ENCODE data around the gene ASB6. TPM values are rescaled to one million over a fixed set of nuclear protein-coding genes. Genes with fewer than 3 reads are reported as not detected.

Gene ASB6
- total RNA-seq, 4 donors from 2014 or later, result 13.3 to 30.0 (median 22.0) TPM

DNA sequence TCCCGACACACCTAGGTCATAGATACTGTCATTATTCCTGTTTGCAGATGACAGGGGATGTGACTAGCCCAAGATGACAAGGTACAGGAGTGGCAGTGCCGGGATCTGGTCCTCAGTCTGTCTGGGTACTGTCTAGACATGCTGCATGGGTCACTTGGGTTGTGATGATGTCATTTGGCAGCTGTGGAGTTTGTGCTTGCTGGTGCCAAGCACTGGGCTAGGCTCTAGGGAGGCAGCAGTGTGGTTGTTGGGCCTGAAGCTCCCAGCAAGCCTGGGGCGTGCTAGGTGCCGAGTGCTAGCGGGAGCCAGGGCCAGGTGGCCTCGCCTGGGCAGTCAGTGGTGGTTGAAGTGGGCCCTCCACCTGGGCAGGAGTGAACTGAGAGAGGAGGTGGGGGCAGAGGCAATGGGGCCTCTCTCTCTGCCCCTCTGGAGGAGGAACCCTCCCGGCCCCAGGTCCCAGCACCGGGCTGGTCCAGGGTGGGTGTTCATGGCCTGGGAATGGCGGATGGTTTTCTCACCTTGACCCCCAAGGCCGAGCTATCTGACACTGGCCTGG is 8.8 kb upstream of the ASB6 start:
- no peak overlapping the region for H3K4me3 ChIP-seq
- no peaks in the 10 kb centered on the region for H3K9me3 ChIP-seq
- H3K27ac ChIP-seq (replicated peaks in 1 of 4), result no peak overlapping the region
- intact Hi-C loops (cut with DNase I), result no loop called here
- peaks cover 0 to 9% (median 0%) of the 10 kb centered on the region in 4 donors for H3K4me1 ChIP-seq
- H3K27me3 ChIP-seq, result no peaks in the 10 kb centered on the region
- TF ChIP-seq POLR2A (IDR thresholded peaks at IDR 0.05; ENCODE audit: low read depth) (no peak), CTCF (IDR thresholded peaks at IDR 0.05) (no peak), EP300 (IDR thresholded peaks at IDR 0.05) (no peak), POLR2AphosphoS5 (IDR thresholded peaks at IDR 0.05) (no peak)
- no peaks in the 10 kb centered on the region for H3K36me3 ChIP-seq
- WGBS, result 79% methylated on average over 9 of the region's 10 CpGs
- DNase-seq (ENCODE audit: extremely low spot score), result no peak

DNA sequence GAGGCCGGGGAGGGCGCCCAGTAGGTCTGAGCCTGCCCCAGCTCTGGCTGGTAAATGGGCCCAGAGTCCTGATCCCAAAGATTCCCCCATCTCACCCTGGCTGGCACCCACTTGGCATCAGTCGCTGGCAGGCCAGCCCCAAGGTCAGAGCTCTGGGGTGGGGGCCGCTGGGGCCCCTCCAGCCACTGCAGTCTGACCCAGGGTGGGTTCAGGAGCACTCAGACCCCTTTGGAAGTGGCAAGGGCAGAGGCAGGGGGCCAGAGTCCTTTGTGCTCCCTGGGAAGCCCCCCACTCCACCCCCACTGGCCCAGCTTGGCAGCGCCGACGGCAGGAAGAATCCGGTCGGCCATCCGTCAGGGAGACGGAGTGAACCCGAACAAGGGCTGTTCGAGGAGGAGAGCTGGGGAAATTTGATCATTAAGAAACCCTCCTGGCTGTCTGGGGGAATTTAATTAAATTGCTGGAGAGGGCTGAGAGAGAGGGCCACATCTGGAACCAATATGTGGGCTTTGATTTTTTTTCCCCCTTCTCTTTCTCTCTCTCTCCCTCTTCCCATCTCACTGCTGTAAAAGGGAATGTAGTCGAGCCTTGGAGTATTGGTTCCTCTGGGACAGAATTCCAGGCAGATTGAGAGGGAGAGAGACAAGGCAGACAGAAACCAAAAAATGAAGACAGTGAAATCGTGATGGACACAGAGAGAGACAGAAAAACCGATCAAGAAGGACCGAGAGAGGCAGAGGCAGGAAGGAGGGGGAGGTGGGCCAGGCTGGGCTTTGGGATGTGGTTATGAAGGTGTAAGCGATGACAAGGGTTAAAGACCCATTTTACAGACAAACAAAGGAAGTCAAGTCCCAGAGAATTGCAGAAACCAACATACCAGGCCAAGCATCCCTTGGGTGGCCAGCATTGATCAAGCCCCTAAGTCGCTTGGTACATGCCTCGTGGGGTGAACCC is 8.1 kb upstream of the ASB6 start:
- no peak for TF ChIP-seq POLR2A (IDR thresholded peaks at IDR 0.05; ENCODE audit: low read depth)
- TF ChIP-seq EP300 (IDR thresholded peaks at IDR 0.05), result no peak
- TF ChIP-seq CTCF (IDR thresholded peaks at IDR 0.05), result no peak
- no peak for TF ChIP-seq POLR2AphosphoS5 (IDR thresholded peaks at IDR 0.05)
- WGBS, result 83% methylated on average over 16 of the region's 20 CpGs
- Histone ChIP-seq H3K27ac (replicated peaks in 1 of 4) (no peak overlapping the region), H3K36me3 (no peaks in the 10 kb centered on the region), H3K27me3 (no peaks in the 10 kb centered on the region), H3K4me3 (no peak overlapping the region), H3K9me3 (no peaks in the 10 kb centered on the region), H3K4me1 (peaks cover 0 to 9% (median 0%) of the 10 kb centered on the region in 4 donors)
- intact Hi-C loops (cut with DNase I), result no loop called here
- DNase-seq (ENCODE audit: extremely low spot score), result no peak

GRCh38 chr9:129648764-129649115 is 6.8 kb upstream of the ASB6 start:
- H3K4me1 ChIP-seq, result peaks cover 0 to under 1% (median 0%) of the 10 kb centered on the region in 4 donors
- no peak for TF ChIP-seq POLR2AphosphoS5 (IDR thresholded peaks at IDR 0.05)
- no peak for TF ChIP-seq CTCF (IDR thresholded peaks at IDR 0.05)
- TF ChIP-seq EP300 (IDR thresholded peaks at IDR 0.05), result no peak
- TF ChIP-seq POLR2A (IDR thresholded peaks at IDR 0.05; ENCODE audit: low read depth), result no peak
- H3K27me3 ChIP-seq, result no peaks in the 10 kb centered on the region
- no peaks in the 10 kb centered on the region for H3K9me3 ChIP-seq
- no peak overlapping the region for H3K4me3 ChIP-seq
- 77% methylated on average over 7 of the region's 10 CpGs for WGBS
- H3K27ac ChIP-seq (replicated peaks in 1 of 4), result no peak overlapping the region
- DNase-seq (ENCODE audit: extremely low spot score), result no peak
- intact Hi-C loops (cut with DNase I), result no loop called here
- H3K36me3 ChIP-seq, result no peaks in the 10 kb centered on the region

DNA sequence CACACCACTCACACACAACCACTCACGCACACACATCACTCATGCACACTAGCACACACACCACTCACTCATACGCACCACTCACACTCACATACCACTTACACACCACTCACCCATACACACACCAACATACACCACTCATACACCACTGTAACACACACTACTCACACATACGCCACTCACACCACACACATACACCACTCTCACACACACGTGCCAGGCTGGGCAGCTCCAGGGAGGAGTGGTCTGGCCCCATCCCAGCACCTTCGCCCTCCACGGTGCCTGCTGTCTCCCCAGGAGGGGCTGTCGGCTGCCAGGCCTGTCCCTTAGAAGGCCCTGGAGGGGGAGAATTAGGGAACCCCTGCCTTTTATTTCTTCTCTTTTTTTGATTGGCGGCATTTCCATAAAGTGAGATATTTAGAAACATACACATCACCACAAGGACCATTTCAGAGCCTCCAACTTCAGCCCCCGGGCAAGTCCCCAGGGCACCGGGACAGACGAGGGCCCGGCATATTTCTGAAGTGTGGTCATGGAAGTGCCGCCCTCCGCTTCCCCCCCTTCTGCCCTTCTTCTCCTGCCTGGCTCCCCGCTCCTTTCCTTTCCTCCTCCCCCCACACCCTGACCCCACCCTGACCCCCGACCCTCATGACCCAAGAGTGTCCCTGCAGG is 6.3 kb upstream of the ASB6 start:
- no peak for DNase-seq (ENCODE audit: extremely low spot score)
- WGBS, result 69% methylated on average over 16 of the region's 16 CpGs
- Histone ChIP-seq H3K9me3 (no peaks in the 10 kb centered on the region), H3K4me3 (no peak overlapping the region), H3K27me3 (no peaks in the 10 kb centered on the region), H3K36me3 (no peaks in the 10 kb centered on the region), H3K4me1 (no peaks in the 10 kb centered on the region), H3K27ac (replicated peaks in 1 of 4) (no peak overlapping the region)
- intact Hi-C loops (cut with DNase I), result no loop called here
- no peak for TF ChIP-seq POLR2AphosphoS5 (IDR thresholded peaks at IDR 0.05)
- no peak for TF ChIP-seq CTCF (IDR thresholded peaks at IDR 0.05)
- no peak for TF ChIP-seq POLR2A (IDR thresholded peaks at IDR 0.05; ENCODE audit: low read depth)
- no peak for TF ChIP-seq EP300 (IDR thresholded peaks at IDR 0.05)
